GM13976 (cell line): Measurements from ENCODE around the gene PCDHGA6.
A peak's percentile ranks its signal among the peaks of the same experiment; 100 is the strongest.

Experiments used
- DNase-seq: peaks from one replicate; pipeline ENCODE4 v3.0.0; 2012; ENCODE audit warnings: low spot score
- in situ Hi-C: fragments of 300-500 bp; cut with MboI; formaldehyde crosslinking; loops from one replicate; pipeline ENCODE4 v1.12.0; 2022; ENCODE audit warnings: low sequenced_read_pairs, mixed read lengths, inconsistent platforms; ENCODE audit not compliant: unreplicated experiment
- TF ChIP-seq, protein P1 (sequence below): IDR thresholded peaks from 2 replicates; pipeline ENCODE4 v1.5.1; 2012; ENCODE audit warnings: borderline replicate concordance, mild to moderate bottlenecking; ENCODE audit not compliant: insufficient read depth; ENCODE audit errors: extremely low read depth, missing control alignments, control extremely low read depth

Gene PCDHGA6

DNA sequence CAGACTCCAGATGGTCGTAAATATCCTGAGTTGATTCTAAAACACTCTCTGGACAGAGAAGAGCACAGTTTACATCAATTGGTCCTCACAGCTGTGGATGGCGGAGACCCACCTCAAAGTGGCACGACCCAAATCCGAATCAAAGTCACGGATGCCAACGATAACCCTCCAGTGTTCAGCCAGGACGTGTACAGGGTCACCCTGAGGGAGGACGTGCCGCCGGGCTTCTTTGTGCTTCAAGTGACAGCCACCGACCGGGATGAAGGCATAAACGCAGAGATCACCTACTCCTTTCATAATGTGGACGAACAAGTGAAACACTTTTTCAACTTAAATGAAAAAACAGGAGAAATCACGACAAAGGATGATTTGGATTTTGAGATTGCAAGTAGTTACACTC is 13.0 kb upstream of the PCDHGA6 start:
- TF ChIP-seq, protein P1, sequence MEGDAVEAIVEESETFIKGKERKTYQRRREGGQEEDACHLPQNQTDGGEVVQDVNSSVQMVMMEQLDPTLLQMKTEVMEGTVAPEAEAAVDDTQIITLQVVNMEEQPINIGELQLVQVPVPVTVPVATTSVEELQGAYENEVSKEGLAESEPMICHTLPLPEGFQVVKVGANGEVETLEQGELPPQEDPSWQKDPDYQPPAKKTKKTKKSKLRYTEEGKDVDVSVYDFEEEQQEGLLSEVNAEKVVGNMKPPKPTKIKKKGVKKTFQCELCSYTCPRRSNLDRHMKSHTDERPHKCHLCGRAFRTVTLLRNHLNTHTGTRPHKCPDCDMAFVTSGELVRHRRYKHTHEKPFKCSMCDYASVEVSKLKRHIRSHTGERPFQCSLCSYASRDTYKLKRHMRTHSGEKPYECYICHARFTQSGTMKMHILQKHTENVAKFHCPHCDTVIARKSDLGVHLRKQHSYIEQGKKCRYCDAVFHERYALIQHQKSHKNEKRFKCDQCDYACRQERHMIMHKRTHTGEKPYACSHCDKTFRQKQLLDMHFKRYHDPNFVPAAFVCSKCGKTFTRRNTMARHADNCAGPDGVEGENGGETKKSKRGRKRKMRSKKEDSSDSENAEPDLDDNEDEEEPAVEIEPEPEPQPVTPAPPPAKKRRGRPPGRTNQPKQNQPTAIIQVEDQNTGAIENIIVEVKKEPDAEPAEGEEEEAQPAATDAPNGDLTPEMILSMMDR, result no peak
- no peak for DNase-seq
- in situ Hi-C loops, result no loop called here

DNA sequence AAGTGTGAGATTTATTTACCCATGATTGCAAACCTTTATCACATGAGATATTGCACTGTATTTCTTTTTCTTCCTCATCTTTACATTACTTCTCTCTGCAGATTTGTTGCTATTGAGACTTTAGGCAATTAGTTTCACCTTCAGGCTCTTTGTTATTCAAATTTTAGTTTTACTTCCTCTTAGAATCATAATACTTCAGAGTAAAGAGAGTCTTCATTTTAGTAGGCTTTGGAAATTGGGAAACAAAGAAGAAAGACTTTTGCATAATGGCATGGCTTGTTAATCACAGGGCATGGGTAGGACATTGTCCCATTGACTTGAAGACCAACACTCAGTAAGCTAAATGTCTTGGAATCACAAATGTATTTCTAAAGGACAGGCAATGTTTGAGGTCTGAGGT is 11.0 kb upstream of the PCDHGA6 start:
- TF ChIP-seq, protein P1, result no peak
- DNase-seq, result no peak
- in situ Hi-C loops, result no loop called here

DNA sequence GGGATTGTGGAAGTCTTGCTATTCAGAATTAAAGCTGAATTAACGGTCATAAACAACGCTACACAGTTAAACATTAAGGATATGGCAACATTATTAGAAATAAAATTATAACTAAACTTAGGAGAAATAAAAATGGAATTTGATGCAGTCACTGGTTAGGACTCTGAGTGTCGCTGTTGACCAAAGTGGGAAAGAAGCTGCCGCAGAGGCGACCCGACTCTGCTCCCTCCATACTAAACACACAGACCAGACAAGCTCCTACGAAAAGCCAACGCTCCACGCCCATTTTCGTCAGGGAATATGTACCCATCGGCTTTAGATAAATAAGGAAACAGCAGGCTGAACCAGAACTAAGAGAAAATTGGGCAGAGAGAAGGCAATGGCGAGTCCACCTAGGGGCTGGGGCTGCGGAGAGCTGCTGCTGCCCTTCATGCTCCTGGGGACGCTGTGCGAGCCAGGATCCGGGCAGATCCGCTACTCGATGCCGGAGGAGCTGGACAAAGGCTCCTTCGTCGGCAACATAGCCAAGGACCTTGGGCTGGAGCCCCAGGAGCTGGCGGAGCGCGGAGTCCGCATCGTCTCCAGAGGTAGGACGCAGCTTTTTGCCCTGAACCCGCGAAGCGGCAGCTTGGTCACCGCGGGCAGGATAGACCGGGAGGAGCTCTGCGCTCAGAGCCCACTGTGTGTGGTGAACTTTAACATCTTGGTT is 9.6 kb upstream of the PCDHGA6 start, which contains the start of gene PCDHGA5:
Gene PCDHGA5, plus strand, starts transcription at position 211 of the 709 bp plus-strand sequence. Its CDS starts 169 bp downstream, at position 380.
- DNase-seq, result no peak
- in situ Hi-C loops, result no loop called here
- TF ChIP-seq, protein P1, result no peak

DNA sequence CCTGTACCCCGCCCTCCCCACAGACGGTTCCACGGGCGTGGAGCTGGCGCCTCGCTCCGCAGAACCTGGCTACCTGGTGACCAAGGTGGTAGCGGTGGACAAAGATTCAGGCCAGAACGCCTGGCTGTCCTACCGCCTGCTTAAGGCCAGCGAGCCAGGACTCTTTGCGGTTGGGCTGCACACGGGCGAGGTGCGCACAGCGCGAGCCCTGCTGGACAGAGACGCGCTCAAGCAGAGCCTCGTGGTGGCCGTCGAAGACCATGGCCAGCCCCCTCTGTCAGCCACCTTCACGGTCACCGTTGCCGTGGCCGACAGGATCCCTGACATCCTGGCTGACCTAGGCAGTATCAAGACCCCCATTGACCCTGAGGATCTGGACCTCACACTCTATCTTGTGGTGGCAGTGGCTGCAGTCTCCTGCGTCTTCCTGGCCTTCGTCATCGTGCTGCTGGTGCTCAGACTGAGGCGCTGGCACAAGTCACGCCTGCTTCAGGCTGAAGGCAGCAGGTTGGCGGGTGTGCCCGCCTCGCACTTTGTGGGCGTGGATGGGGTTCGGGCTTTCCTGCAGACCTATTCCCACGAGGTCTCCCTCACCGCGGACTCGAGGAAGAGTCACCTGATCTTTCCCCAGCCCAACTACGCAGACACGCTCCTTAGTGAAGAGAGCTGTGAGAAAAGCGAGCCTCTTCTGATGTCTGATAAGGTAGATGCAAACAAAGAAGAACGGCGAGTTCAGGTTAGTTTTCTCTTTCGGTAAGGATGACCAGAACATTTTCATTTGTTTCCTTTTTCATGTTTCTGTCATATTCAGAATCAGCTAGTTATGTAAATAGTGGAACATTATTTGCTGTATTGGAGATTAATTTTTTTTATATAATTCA is 7.4 kb upstream of the PCDHGA6 start:
- no peak for DNase-seq
- in situ Hi-C loops, result no loop called here
- TF ChIP-seq, protein P1, result no peak

DNA sequence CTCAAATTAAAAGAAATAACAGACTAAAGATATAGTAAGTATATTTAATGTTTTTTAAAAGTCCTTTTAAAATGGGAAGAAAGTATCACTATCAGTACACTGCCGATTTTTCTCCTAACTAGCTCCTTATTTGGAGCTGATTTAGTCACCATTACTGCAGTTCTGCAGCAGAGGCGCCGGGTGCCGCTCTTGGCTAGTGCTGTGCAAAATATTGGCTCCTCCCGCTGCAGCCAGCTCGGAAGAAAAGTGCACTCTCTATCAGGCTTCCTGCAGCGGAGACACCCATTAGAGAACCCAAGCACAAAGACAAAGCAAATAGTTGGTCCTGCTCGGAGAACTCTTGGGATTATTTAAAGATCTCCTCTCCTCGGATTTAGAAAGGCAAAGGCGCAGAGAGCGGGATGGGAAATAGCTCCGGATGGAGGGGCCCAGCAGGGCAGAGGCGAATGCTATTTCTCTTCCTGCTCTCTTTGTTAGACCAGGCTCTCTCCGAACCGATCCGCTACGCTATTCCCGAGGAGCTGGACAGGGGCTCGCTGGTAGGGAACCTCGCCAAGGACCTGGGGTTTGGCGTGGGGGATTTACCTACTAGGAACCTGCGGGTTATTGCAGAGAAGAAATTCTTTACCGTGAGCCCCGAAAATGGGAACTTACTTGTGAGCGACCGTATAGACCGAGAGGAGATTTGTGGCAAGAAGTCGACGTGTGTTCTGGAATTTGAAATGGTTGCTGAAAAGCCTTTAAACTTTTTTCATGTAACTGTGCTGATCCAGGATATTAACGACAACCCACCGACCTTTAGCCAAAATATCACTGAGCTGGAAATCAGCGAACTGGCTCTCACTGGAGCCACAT is 3.5 kb upstream of the PCDHGA6 start, which contains the start of gene PCDHGB3:
Gene PCDHGB3, plus strand, starts transcription at position 249 of the 855 bp plus-strand sequence. Its CDS starts 153 bp downstream, at position 402.
- TF ChIP-seq, protein P1, result peak; percentile 53
- in situ Hi-C loops, result no loop called here
- peak; percentile 57 for DNase-seq
